HUES64 (cell line): ENCODE data around the gene EPS8.

Experiments
- H3K27ac ChIP-seq: 2 replicates; pipeline ENCODE4 v1.7.0; 2013; ENCODE audit warnings: low read depth, low read length, inconsistent platforms
- H3K27me3 ChIP-seq: 2 replicates; pipeline ENCODE4 v1.6.1; 2013; ENCODE audit warnings: mild to moderate bottlenecking, low read length; ENCODE audit not compliant: insufficient read depth
- H3K36me3 ChIP-seq: 2 replicates; pipeline ENCODE4 v1.6.1; 2013; ENCODE audit warnings: mild to moderate bottlenecking, low read length; ENCODE audit not compliant: insufficient read depth
- H3K4me1 ChIP-seq: 2 replicates; pipeline ENCODE4 v1.6.1; 2013; ENCODE audit warnings: mild to moderate bottlenecking, low read length, moderate library complexity; ENCODE audit not compliant: insufficient read depth
- H3K4me3 ChIP-seq: 2 replicates; pipeline ENCODE4 v1.5.1; 2013; ENCODE audit warnings: mild to moderate bottlenecking, low read length, moderate library complexity
- H3K9ac ChIP-seq: 2 replicates; pipeline ENCODE4 v1.6.1; 2013; ENCODE audit warnings: mild to moderate bottlenecking, low read depth, low read length
- H3K9me3 ChIP-seq: 2 replicates; pipeline ENCODE4 v1.6.1; 2013; ENCODE audit warnings: low read depth, low read length; ENCODE audit not compliant: insufficient read depth
- WGBS: fragments of 150-250, 120-280 bp; methylation state at CpG from one replicate; pipeline ENCODE4 v1.1.7; 2013; ENCODE audit warnings: missing lambda C conversion rate; 5-methylcytosine and 5-hydroxymethylcytosine counted together

EPS8 gene

GRCh38 chr12:15613981-15614380, 175.2 kb downstream of the EPS8 start:
- no peak overlapping the region for H3K9ac ChIP-seq
- no peak overlapping the region for H3K27ac ChIP-seq
- H3K4me3 ChIP-seq = no peak overlapping the region
- H3K27me3 ChIP-seq = no peaks in the 10 kb centered on the region
- H3K4me1 ChIP-seq = no peaks in the 10 kb centered on the region
- no peaks in the 10 kb centered on the region for H3K36me3 ChIP-seq
- H3K9me3 ChIP-seq = peaks cover 13% of the 10 kb centered on the region; the same call in 1 of the 2 replicates
- 80% methylated on average over 1 of the region's 1 CpG for WGBS

- WGBS = 96% methylated on average over 1 of the region's 1 CpG
- Histone ChIP-seq H3K36me3 (no peaks in the 10 kb centered on the region), H3K27me3 (no peaks in the 10 kb centered on the region), H3K9me3 (no peaks in the 10 kb centered on the region), H3K4me3 (no peak overlapping the region), H3K27ac (no peak overlapping the region), H3K4me1 (no peaks in the 10 kb centered on the region), H3K9ac (no peak overlapping the region)
Measured at GRCh38 chr12:15608941-15609340, 180.2 kb downstream of the EPS8 start.

- H3K4me3 ChIP-seq = no peak overlapping the region
- H3K9me3 ChIP-seq = no peaks in the 10 kb centered on the region
- WGBS = 91% methylated on average over 1 of the region's 1 CpG
- no peaks in the 10 kb centered on the region for H3K4me1 ChIP-seq
- no peaks in the 10 kb centered on the region for H3K27me3 ChIP-seq
- H3K36me3 ChIP-seq = no peaks in the 10 kb centered on the region
- H3K9ac ChIP-seq = no peak overlapping the region
- H3K27ac ChIP-seq = no peak overlapping the region
Measured at GRCh38 chr12:15608406-15608805, 180.8 kb downstream of the EPS8 start.

- 92% methylated on average over 10 of the region's 10 CpGs for WGBS
- Histone ChIP-seq H3K4me1 (no peaks in the 10 kb centered on the region), H3K27me3 (no peaks in the 10 kb centered on the region), H3K9me3 (no peaks in the 10 kb centered on the region), H3K9ac (no peak overlapping the region), H3K4me3 (no peak overlapping the region), H3K36me3 (no peaks in the 10 kb centered on the region), H3K27ac (no peak overlapping the region)
Measured at GRCh38 chr12:15605881-15606590, 183.2 kb downstream of the EPS8 start.

DNA sequence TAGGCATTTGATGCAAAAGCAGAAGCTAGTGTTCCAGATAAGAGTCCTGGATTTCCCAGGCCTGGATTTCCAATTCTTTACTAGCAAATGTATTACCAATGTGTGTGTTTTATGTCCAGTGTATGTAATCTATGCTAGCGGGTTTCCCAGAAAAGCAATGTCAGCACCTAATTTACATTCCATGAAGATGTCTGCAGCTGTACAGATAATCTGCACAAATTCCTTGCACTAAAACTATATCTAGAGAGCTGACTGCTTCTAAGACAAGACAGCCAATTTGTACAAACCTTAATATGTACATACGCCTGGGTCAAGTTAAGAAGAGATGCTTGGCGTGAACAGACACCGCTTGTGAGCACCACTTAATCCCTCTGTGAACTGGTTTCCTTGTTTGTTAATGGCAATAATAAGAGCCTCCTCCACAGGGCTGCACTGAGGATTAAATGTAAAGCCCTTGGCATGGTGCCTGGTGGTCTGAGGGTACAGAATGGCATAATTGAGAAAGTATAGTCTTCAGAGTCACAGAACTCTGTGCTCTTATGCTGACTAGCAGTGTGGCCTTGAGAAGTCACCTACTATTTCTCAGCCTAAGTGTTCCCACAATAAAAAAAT, 185.6 kb downstream of the EPS8 start:
- Histone ChIP-seq H3K36me3 (no peaks in the 10 kb centered on the region), H3K9ac (no peak overlapping the region), H3K4me1 (no peaks in the 10 kb centered on the region), H3K27ac (no peak overlapping the region), H3K9me3 (no peaks in the 10 kb centered on the region), H3K27me3 (no peaks in the 10 kb centered on the region), H3K4me3 (no peak overlapping the region)
- WGBS = 97% methylated on average over 4 of the region's 4 CpGs

DNA sequence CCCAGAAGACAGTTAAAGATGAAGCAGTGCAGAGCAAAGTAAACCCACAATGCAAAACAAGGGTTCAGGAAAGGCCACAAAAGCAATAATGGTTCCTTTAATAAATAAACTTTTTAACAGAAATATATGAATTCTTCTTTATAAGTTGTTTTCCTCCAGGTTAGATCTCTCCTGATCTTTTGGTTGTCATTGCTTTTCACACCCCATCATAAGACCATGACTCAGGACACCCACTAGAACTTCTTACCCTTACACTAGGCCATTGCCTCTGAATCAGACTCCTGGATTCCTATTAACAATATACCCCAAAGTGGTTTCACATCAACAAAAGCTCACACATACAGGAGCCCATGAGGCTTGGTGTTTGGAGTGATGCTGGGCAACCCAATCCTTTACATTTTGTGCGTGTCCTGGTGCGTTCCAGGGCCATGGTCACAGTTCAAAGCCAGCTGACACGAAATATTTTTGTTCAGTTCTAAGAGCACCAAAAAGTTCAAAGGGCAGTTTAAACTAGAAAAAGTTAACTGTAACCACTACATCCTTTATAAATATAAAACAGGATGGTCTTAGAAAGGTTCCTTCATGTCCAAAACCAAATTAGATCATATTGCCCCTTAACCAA, 187.0 kb downstream of the EPS8 start:
- no peaks in the 10 kb centered on the region for H3K27me3 ChIP-seq
- no peak overlapping the region for H3K9ac ChIP-seq
- H3K9me3 ChIP-seq = no peaks in the 10 kb centered on the region
- no peaks in the 10 kb centered on the region for H3K36me3 ChIP-seq
- no peak overlapping the region for H3K27ac ChIP-seq
- no peaks in the 10 kb centered on the region for H3K4me1 ChIP-seq
- no peak overlapping the region for H3K4me3 ChIP-seq
- WGBS = 89% methylated on average over 3 of the region's 3 CpGs

DNA sequence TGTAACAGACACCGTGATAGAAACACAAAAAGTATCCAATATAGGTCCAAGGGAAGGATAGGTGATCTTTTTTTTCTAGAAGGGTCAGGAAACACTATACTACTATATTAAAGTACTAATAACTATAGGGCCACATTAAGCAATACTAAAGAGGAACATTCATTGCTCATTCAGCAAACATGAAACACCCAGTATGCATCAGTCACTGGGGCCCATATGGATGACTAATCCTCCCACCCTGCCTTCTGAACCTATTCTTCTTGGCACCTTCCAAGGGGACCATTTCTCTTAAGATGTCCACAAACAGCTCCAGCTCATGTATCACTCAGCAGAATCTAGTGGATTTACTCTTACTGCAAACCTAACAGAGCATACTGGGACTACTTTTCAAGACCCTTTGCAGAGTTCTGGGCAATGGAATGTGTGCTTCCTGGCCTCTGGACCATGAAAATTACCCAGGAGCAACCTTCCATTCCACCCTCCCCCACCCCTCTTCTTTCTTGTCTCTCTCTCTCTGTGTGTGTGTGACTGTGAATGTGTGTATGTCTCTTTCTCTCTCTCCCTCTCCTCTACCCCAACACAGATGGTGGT, 187.9 kb downstream of the EPS8 start:
- no peak overlapping the region for H3K4me3 ChIP-seq
- no peaks in the 10 kb centered on the region for H3K27me3 ChIP-seq
- 100% methylated on average over 1 of the region's 1 CpG for WGBS
- H3K9me3 ChIP-seq = no peaks in the 10 kb centered on the region
- no peak overlapping the region for H3K9ac ChIP-seq
- no peak overlapping the region for H3K27ac ChIP-seq
- no peaks in the 10 kb centered on the region for H3K4me1 ChIP-seq
- no peaks in the 10 kb centered on the region for H3K36me3 ChIP-seq

GRCh38 chr12:15600223-15600935, 188.8 kb downstream of the EPS8 start:
- no peak overlapping the region for H3K4me3 ChIP-seq
- no peaks in the 10 kb centered on the region for H3K4me1 ChIP-seq
- H3K27me3 ChIP-seq = no peaks in the 10 kb centered on the region
- no peaks in the 10 kb centered on the region for H3K9me3 ChIP-seq
- 94% methylated on average over 5 of the region's 7 CpGs for WGBS
- H3K27ac ChIP-seq = no peak overlapping the region
- no peaks in the 10 kb centered on the region for H3K36me3 ChIP-seq
- H3K9ac ChIP-seq = no peak overlapping the region

GRCh38 chr12:15599266-15600037, 189.7 kb downstream of the EPS8 start:
- no peak overlapping the region for H3K9ac ChIP-seq
- no peaks in the 10 kb centered on the region for H3K36me3 ChIP-seq
- H3K4me3 ChIP-seq = no peak overlapping the region
- H3K27me3 ChIP-seq = no peaks in the 10 kb centered on the region
- WGBS = 95% methylated on average over 4 of the region's 4 CpGs
- no peaks in the 10 kb centered on the region for H3K9me3 ChIP-seq
- no peak overlapping the region for H3K27ac ChIP-seq
- H3K4me1 ChIP-seq = no peaks in the 10 kb centered on the region

DNA sequence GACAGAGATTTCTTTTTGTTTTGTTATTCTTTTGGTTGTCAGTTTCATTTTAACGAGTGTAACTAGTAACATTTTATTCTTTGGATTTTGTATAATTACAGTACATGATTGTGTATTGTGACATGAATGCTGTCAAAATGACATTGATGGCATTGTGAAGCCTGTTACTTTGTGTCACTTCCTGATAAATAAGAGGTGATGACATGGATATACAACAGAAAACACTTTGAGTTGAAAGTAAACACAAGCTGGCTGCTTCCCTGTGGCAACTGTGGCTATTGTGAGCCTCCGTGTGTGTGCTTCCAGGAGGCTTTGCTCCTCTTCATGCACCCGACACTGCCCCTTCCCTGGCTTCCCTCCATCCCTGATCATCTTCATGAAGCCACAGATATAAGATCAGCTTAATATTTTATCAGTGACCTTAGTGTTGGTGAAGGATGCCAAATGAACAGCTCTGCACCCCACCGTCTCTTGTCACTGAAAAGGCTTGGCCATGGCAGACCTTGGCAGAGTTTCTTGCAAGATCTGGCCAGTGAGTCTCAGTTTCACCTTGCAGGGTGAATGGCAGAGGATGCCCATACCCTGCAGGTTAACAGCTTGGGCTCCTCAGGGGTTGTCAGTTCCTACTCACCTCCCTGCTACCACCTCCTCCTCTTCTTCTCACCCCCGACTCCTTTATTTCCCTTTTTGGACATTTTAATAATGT, 191.9 kb downstream of the EPS8 start:
- Histone ChIP-seq H3K9me3 (no peaks in the 10 kb centered on the region), H3K27ac (no peak overlapping the region), H3K4me3 (no peak overlapping the region), H3K27me3 (no peaks in the 10 kb centered on the region), H3K36me3 (no peaks in the 10 kb centered on the region), H3K4me1 (no peaks in the 10 kb centered on the region), H3K9ac (no peak overlapping the region)
- WGBS = 71% methylated on average over 5 of the region's 5 CpGs
